Dermis blood vessel endothelial cell (primary cell): ENCODE data around the gene CD74. TPM values are rescaled to one million over a fixed set of nuclear protein-coding genes. Genes with fewer than 3 reads are reported as not detected.
A peak's percentile ranks its signal among the peaks of the same experiment; 100 is the strongest.

Experiments used
- DNase-seq: peaks from one replicate; pipeline ENCODE4 v3.0.0; 2010
- total RNA-seq: library from RNA; depleted of rRNA; stranded (reverse); fragments of >200 nt; gene quantifications from 2 replicates; pipeline ENCODE4 v1.2.3, GENCODE V29; 2014

The CD74 gene
- total RNA-seq: 2.8 and 4.8 TPM in 2 replicates

- peak; percentile 64 for DNase-seq
Observed at GRCh38 chr5:150412319-150413175, at the start of gene CD74. Gene CD74, minus strand, starts transcription at chr5:150412910. Its CDS starts 161 bp downstream, at chr5:150412749.

DNA sequence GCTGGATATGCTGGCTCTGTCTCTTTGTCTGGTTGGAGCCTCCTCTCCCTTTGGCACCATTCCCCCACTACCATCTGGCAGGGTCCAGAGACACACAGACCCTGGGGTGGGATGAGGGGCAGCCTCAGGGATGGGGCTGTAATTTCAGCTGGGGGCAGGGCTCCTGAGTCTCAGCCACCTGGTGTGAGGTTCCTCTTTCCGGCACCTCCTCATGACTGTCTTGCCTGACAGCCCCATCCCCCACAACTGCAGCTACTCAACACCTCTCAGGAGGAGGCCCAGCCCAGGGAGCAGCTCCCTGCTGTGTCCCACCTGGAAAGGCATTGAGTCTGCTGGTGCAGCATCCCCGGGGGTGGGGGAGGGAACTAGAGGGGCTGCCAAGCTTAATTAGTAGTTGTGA is 48.5 kb upstream of the CD74 start:
- no peak for DNase-seq

DNA sequence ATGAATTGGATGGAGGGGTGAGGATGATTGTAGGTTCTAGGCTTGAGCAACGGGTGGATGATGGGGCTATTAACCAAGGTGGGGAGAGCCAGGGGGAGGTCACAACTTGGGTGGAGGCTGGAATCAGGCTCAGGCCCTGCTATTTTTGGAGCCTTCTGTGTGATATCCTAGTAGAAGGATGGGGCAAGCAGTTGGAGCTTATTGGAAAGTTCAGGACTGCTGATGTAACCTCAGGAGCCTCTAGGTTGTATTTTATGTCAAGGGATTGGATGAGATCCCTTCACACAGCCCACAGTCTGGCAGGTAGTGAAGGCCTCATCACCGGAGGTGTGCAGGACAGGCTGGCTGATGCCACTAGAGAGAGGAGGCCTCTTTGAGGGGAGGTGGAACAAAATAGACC is 48.1 kb upstream of the CD74 start:
- no peak for DNase-seq

DNA sequence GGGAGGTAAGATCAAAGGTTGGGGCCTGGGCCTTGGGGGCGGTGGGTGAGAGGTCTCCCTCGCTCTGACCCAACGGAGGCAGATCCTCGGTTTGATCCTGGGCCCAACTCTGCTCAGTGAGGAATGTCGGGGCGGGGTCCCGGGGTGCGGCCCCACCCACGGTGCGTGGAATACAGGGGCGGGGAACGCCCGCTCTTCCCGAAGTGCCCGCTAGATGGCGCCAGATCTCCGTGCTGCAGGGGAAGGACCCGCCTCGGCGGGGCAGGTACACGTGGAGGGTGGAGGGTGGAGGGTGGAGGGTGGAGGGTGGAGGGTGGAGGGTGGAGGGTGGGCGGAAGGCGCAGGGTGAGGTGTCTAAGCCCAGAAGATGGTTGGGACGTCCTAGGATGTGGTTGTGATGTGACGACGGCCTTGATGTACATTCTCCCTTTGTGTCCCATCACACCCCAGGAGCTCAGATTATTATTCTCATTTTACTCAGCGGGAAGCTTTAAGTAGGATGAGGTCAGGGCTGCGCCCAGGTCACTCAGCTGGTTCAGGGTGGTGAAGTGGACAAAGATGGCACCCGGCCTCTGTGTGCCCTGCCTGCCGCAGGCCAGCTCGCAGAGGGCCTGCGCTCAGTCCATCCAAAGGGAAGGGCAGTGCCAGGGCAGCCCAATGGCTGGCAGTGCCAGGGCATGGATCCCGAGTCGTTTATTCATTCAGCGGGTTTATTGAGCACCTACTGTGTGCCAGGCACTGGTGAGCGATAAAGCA is 46.3 kb upstream of the CD74 start:
- DNase-seq: peak; percentile 68

DNA sequence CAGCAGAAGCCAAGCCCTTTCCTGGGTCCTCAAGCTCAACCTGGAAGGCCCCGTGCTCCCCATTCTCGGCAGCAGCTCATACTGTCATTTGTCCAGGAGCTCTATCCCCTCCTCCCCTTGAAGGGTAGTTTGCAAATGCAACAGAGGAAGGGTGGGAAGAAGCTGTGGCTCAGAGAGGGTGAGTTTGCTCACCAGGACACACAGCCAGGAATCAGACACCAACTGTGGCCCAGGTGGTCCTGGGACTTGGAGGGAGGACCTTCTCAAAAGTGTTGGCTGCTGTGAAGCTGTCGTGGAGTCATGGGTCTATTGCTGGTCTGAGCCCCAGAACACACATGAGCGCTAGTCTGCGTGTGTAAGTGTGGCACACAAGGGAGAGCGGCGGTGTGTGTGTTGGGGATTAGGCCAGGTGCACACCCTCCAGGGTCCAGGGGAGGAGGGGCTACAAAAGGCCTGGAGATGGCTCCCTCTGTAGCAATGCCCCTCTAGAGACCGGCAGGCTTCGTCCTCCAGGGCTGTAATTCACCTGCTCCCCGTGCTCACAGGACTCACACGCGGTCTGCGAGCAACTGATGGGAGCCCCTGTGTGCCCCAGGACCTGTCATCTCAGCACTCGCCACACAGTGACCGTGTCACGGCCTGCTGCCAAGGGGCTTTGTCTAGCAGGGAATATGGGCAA is 45.0 kb upstream of the CD74 start:
- DNase-seq: no peak

GRCh38 chr5:150457121-150457520 is 44.4 kb upstream of the CD74 start:
- peak; percentile 26 for DNase-seq

GRCh38 chr5:150454492-150455229 is 42.0 kb upstream of the CD74 start:
- DNase-seq: no peak

GRCh38 chr5:150454027-150454426 is 41.3 kb upstream of the CD74 start:
- DNase-seq: peak; percentile 59

GRCh38 chr5:150452914-150453313 is 40.2 kb upstream of the CD74 start:
- DNase-seq: no peak

DNA sequence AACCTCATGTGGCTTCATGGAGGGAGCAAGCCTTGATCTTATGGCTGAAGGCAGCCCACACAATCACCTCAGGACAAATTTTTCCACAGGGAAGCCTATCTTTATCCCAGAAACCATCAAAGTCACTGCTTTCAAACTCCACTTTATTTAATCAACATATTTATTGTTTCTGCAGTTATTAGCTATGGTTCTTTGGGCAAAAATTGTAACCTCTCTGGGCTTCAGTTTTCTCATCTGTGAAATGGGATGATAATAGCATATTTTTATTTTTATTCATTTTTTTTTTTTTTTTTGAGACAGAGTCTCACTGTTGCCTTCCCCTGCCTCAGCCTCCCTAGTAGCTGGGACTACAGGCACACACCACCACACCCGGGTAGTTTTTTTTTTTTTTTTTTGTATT is 38.9 kb upstream of the CD74 start:
- no peak for DNase-seq

DNA sequence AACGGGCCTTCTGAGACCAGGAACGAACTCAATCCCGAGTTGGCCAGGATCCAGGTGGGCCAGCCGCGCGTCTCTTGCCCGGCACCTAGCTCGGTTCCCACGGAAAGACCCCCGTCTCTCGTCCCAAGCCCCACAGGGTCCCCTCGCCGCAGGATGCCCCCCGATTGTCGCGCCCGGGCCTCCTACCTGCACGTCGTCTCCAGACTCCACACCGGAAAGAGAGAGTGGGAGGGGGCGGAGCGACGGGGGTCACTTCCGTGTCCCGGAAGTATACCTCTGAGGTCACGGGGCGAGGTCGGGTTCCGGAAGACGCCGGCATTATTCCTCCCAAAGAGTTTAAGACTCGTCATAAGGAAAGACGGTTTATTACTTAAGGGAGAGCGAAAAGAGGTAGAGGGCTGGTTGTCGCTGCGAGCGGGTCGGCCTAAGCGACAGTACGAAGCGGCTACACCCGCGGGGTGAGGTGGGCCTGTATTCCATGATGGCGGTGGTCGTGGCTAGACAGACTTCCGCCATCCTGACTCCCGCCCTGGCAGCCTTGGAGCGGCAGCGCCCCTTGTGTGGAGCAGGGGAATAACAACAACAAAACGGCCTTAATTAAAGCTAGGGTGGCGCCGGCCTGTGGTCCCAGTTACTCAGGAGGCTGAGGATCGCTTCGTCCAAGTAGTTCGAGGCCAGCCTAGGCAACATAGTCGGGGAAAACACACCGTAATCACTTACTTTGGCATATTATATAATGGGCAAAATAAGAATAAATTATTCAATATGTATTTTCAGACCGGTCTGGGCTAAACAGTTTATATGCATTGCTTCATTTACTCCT is 37.0 kb upstream of the CD74 start, which contains the start of gene RPS14:
Gene RPS14, minus strand, starts transcription at position 223 of the 823 bp plus-strand sequence. CDS start 2,006 bp downstream, outside the sequence.
- DNase-seq: peak; percentile 96

DNA sequence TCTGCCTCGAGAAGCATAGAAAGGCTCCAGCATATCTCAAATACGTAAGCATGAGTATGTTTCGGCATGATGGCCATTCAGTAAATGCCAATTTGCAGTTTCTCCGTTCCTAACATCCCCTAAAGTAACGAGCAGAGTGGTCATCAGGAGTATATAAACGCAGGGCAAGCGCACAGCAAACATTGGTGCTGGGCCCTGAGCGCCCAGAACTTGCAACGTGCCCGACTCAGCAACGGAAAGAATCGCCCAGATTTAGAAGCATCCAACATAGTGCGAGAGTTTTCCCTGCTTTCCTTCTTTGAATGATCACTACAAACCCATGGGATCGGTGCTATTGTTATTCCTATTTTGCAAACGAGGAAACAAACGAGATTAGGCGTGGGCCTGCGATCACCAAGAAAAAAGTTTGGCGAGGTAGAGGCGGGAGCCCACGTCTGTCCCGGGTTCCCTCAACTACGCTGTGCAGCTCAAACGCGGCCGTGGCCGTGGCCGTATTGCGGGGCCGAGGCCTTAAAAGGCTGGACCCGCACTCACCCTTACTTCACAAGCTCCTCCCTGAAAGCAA is 36.3 kb upstream of the CD74 start:
- peak; percentile 50 for DNase-seq

GRCh38 chr5:150448334-150448733 is 35.6 kb upstream of the CD74 start:
- DNase-seq: no peak

- DNase-seq: no peak
Observed at GRCh38 chr5:150447188-150447587, 34.5 kb upstream of the CD74 start.

DNA sequence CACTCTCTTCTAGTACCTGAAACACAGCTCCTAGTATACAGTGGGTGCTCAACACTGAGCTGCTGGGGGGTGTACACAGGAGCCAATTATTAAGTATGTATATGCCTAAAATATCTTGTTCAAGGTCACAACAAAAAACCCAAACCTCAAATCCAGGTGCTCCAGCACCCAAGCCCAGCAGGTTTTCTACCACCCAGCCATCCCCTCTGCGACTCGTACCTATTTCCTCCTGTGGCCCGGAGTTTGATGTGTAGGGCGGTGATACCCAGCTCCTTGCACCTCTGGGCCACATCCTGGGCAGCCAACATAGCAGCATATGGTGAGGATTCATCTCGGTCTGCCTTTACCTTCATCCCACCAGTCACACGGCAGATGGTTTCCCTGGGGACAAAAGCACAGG is 33.9 kb upstream of the CD74 start:
- no peak for DNase-seq

DNA sequence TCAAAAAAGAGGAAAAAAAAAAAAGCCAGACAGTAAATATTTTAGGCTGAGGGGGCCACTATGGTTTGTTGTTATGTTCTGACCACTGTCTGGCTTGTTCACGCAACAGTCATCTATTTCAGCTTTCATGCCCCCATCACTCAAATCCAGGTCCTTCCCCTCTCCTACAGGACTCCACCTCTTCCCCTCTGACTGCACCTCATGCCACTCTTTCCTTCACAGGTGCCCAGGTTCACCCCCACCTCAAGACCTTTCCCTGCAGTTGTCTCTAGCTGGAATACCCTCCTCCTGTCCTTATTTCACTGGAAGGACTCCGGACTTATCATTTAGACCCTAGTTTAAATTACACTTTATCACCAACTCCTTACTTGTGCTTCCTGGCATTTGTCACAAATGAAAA is 33.4 kb upstream of the CD74 start:
- no peak for DNase-seq

DNA sequence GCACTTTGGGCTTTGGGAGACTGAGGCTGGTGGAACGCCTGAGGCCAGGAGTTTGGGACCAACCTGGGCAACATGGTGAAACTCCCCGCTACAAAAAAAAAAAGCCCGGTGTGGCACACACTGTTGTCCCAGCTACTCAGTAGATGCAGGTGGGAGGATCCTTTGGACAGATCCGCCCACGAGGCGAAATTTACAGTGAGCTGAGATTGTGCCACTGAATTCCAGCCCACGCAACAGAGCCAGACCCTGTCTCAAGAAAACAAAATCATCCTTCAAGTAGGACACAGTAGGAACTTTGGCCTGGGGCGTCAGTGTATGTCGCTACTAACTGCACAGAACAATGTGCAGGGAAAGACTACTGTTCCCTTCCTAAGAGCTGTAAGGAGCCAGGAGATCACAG is 32.1 kb upstream of the CD74 start:
- DNase-seq: no peak

- no peak for DNase-seq
Observed at GRCh38 chr5:150443242-150444075, 30.7 kb upstream of the CD74 start.

- no peak for DNase-seq
Observed at GRCh38 chr5:150442699-150443080, 30.0 kb upstream of the CD74 start.
